HG03066 (cell line): ENCODE data around the gene KCNJ15.

Source experiments
- ATAC-seq: cut with Tn5 transposase; IDR thresholded peaks from one replicate; pipeline ENCODE4 v1.9.1; 2021; ENCODE audit warnings: low read depth; ENCODE audit not compliant: unreplicated experiment

KCNJ15 gene

GRCh38 chr21:38297194-38297631 lies 40.4 kb downstream of the KCNJ15 start:
- ATAC-seq, result no peak

GRCh38 chr21:38297871-38298270 lies 41.1 kb downstream of the KCNJ15 start:
- no peak for ATAC-seq

DNA sequence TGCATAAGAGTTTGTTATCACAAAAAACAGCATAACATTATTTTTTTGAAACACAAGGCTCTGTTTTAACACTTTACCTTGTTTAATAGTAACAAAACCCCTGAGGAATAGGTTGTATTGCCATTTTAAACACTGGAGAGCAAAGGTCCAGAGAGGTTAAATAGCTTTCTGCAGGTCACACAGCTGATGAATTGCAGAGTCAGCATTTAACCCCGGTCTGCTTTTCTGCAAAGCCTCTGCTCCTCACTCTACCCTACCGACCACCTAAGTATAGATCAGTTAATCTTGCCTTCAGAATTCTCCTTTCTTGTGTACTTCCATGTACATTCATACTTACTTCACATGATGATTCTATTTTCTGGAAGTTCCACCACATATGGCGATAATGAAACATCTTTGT lies 42.0 kb downstream of the KCNJ15 start:
- ATAC-seq, result no peak

GRCh38 chr21:38299671-38300070 lies 42.9 kb downstream of the KCNJ15 start:
- ATAC-seq, result no peak

DNA sequence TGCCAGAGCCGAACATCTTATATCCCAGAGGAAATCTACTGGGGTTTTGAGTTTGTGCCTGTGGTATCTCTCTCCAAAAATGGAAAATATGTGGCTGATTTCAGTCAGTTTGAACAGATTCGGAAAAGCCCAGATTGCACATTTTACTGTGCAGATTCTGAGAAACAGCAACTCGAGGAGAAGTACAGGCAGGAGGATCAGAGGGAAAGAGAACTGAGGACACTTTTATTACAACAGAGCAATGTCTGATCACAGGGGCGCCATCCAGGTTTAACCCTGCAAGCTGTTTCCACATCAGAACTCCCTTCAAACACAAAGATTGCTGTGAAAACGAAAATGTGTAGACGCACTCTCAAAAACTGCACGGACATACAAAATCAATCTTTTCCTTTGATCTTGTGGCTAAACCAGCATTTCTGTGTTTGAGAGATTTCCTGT lies 43.4 kb downstream of the KCNJ15 start:
- ATAC-seq, result no peak

DNA sequence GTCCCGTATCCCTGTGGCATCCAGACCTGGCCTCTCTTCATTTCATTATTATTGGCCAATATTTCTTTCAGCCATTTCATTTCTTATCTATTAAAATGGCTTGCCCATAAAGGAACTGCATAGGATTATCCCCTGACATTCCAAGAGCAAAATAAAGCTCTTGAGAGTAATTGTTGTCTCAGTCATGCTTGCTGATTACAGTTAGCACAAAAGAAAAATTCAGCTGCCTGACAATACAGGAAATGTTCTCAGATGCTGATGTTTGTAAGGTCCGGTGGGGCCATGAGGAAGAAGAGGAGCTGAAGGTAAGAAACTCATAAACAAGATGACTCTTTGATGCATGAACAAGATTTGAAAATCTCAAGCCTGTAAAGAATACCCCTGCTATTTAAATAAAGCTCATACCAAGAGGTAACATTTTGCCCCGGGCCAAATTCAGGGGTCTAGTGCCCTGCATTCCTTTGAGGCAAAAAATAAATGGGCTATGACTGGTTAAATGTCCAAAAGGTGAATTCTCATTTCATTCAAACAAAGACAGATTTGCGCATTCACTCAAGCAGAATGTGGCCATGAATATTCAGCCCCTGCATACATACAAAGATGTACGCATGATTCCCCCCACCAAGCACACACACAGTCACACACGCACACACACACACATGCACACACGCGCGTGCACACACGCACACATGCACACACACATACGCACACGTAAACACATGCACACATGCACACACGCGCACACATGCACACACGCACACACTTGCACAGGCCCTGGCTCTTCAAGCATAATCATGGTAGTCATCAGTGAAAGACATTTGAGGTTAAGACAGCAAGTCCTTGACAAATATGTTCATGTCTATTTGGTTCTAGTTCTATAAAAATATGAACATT lies 44.8 kb downstream of the KCNJ15 start:
- no peak for ATAC-seq

DNA sequence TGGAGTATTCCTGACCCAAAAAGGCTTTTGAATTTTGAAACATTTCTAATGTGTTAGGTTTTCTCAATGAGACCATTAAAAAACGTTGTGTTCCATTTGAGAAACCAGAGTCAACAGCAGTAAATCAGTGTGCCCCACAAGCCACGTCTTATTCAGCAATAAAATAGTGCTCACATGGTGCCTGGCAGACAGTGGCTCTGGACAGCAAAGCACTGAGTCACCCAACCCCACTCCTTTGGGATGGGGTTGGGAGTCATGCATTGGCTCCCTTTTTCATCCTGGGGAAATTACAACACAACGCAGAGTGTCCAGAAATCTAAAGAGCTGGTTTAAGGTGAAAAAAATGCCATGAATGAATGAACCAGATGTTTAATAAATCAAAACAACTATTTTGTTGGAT lies 46.5 kb downstream of the KCNJ15 start:
- no peak for ATAC-seq

DNA sequence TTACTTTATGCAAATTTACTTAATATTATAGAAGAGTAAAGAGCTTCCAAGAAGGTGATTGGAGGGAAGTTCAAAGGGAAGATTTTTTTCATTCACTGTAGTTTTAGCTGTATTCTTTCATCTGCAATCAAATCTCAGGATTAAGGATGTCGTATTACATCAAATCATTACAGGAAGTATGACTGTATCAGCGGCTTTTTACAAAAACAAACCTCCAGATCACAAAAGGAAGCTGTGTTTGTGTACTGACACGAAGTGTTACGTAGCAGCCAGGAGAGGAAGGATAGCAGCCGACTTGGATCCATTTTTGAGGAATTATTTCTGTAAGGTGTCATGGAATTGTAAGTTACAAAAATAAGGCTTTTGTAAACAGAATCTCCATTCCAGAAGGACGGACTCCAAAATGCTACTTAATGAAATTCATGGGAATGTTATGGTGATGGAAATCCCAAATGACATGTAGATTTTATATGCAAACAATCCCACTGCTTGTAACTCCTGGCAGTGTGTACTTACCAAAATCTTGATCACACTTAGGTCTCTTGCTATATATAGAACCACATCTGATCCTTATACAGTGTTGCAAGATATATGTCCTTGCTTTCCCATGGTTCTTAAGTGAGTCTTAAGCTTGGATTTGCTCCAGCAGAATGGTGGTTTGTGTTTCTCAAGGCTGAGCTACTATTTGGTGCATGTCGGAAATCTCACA lies 49.8 kb downstream of the KCNJ15 start:
- no peak for ATAC-seq

DNA sequence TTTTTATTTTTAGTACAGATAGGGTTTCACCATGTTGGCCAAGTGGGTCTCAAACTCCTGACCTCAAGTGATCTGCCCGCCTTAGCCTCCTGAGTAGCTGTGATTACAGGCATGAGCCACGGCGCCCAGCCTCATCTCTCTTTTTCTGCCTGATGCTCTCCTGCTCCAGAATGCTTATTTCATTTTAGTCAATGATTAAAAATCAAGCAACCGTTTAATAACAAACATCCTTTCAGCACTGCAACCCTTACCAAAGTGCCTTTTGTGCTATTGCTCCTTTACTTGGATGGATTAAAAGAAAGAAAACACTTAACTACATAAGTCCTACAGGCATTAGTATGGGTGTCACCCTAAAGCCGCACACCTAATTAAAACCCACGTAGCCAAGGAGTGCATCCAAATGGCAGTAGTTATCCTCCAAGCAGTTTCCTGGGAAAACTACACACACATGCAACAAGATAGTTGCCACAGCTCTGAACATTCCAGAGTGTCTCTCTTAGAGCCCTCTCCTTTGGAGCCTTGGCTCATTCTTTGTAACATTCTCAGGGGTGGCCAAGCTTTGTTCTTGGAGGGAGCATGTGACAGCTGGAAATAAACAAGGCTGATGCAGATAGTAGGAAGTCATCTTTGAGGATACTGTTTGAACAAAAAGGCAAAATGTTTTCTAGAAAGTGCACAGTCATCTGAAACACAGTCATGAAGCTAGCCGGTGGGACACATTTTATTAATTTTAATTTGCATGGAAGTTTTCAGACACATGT lies 51.2 kb downstream of the KCNJ15 start:
- no peak for ATAC-seq

GRCh38 chr21:38308532-38309119 lies 51.8 kb downstream of the KCNJ15 start:
- no peak for ATAC-seq

DNA sequence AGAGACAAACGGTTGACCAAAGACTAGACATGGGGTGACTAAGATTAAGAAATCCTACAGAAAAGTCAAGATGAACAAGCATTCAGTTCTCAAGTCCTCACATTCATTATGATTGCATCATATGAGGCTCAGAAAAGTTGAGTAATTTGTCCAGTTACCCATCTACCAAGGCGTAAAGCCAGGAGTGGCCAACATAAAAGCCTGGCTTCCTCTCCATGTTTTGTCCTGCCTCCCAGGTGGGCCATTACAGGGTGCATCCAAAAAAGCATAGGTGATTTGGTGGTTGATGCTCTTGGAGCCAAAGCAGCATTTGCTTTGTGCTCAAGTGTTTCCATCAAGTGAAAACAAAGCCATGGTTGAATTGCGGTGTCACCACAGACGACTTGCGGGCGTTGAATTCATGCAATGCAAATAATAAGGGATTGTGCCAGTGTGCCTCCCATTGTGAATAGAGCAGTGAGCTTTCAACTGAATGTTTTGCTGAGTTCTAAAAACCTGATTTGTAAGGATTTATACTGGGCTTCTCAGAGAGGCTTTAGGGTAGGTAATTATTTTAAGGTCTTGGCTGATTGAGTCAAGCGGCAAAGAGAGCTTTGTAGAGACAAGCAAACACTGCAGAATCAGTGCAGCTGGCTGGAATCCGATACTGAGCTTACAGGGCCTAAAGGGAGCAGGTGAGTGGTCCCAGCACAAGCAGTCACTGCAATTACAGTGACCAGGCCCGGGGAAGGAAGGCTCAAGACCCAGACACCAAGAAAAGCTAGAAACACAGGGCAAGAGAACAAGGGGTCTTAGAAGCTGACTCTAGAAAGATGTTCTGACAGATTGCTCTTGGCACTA lies 54.1 kb downstream of the KCNJ15 start:
- no peak for ATAC-seq

DNA sequence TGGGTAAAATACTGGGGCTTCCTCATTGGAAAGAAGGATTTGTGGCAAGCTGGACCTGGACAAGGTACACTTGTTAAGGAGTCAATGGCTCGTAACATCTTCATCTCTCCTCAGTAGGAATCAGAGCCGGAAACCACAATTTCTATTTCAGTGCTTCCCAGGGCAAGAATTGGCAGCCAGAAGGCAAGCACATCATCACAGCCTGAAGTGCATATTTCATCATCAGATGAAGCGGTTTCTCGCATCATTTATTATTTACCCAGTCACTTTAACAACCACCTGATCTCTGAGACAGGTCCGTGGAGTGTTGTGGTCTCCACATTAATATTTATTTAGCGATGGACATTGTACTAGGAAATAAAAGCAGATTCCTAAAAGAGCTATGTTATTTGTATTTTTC lies 55.0 kb downstream of the KCNJ15 start:
- no peak for ATAC-seq

DNA sequence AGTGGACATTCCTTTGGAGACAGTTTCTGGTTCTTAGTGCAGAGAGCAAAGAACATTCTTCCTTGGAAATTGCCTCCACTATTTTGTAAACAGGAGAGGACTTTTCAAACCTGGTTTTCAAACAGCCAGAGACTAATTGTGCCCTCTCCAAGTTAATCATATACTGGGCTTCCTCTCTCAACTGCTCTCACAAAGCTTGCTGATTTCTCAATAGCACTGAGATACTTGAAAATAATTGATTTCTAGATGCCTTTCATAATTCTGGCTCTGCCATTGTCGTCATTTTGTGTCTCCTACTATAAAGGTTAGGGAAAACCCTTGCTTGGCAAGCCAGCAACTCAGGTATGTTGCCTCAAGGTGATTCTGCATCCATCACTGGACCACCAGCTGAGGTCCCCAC lies 56.0 kb downstream of the KCNJ15 start:
- no peak for ATAC-seq

DNA sequence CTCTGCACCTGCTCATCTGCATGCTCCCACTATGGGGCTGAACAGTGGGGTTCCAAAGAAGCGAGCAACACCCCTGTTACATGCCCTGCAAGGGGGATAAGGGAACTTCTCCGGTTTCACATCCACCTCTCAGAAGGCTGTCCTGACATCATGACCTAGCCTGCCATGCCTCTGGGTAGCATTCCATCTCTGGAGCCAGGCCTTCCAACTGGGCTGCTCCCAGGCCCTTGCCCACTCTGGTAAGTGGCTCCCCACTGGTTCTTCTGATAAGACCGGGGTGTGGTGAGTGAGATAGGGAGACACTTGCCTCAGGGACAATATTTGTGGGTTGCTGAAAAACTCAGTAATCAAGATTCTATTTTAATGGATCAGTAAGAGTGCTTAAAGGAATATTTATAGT lies 57.8 kb downstream of the KCNJ15 start:
- ATAC-seq, result no peak

DNA sequence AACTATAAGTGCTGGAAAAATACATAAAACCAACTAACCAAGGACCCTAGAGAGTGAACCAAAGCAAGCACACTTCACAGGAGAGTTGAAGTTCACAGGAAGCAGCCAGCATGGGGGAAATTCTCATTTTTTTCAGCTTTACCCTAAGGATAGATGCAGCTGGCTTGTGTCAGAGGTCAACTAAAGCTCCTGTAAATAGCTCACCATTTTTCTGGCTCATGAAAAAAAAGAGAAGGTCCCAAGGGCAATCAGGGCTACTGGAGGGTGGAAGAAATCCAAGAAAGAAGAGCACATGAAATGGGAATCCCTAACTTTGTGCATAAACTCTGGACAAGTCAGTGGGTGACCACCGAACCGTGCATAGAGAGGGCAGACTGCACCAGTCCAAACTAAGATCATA lies 58.3 kb downstream of the KCNJ15 start:
- ATAC-seq, result no peak

DNA sequence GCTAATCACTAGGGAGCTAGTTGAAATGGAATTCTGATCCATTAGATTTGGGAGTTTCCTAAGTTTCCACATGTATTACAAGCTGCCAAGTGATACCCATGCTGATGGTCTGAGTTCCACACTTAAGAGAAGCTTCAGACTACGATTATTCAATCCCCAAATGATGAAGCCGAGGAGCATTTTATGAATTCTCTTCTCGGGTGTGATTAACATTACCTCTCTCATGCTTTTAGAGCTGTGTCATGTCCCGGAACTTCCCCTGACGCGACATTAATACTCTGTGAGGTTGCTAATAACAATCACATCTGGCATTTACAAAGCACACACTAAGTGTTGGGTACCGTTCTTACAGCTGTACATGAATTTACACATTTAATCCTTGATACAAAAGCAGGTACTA lies 63.0 kb downstream of the KCNJ15 start:
- ATAC-seq, result no peak

DNA sequence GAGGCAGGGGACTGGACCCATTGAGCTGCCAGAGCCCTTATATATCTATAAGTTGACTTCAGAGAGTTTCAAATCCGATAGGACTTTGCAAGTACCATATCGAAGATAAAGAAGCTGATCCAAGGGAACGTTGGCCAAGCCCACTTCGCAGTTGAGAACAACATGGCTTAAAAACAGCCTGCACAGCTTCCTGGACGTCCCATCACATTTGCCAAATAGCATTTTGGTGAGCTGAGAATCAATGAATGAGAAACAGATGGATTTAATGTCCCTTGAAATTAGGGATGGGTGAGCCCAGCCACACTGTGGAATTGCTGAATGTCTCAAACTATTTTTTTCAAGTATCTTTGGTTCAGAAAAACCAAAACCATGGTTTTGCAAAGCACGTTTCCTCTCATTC lies 64.8 kb downstream of the KCNJ15 start:
- ATAC-seq, result no peak

DNA sequence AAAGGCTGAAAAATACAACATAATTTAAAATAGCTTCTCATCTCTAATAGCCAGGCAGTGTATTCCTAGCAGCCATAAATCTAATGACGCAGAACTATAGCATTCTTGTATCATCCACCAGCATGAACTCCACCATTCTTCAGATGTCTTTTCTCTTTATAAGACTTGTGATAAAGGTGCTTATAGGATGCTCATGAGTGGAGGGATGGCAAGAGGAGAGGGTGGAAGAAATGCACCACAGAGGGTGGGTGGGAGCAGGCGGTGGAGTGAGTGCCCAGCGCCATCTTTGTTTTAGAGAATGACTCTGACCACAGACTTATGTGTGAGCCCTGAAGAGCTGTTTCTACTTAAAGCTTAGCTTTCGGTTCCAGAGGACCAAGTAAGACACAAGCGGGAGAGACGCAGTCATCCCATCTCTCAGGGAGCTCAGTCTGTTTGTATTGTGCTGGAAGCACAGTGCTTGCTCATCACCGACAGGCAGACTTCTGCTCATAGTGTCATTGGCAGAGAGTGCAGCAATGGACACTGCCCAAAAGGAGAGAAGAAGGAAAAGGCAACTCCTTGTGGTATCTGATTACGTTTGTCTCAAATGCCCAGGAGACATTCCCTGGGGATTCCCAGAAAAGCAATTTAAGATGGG lies 65.6 kb downstream of the KCNJ15 start:
- no peak for ATAC-seq

GRCh38 chr21:38323721-38324531 lies 67.1 kb downstream of the KCNJ15 start:
- no peak for ATAC-seq
